Stimulated activated CD4-positive, alpha-beta T cell treated with anti-CD3 and anti-CD28 coated beads, Interleukin-1b, Interleukin-23, amount 100 ng/mL, for 1 hour (primary cell): ENCODE measurements around the gene RPL13.

Source experiments
- DNase-seq, 2 donors: peaks; one replicate each; pipeline ENCODE4 v3.0.0-alpha.2; 2020; ENCODE audit warnings: low read depth in 2 of 2

RPL13 gene

GRCh38 chr16:89599451-89599858 lies 39.0 kb downstream of the RPL13 start:
- DNase-seq: no peak

DNA sequence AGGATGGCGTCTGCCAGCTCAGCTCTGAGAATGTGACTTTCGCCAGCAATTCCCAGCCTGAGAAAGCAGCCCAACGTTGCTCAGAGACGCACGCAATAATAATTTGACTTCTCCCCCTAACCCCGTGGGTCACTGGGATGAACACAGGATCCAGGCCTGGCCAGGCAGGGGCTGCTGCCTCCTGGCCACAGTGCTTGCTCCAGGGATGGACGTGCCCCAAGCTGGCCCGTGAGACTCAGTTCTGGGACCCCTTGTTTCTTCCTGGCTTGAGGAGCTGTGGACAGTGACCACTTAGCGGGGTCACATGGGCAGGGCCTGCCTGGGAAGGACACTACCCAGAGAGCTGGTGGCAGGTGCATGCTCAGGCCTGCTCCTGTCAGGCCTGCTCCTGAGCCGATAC lies 39.4 kb downstream of the RPL13 start:
- DNase-seq: no peak

DNA sequence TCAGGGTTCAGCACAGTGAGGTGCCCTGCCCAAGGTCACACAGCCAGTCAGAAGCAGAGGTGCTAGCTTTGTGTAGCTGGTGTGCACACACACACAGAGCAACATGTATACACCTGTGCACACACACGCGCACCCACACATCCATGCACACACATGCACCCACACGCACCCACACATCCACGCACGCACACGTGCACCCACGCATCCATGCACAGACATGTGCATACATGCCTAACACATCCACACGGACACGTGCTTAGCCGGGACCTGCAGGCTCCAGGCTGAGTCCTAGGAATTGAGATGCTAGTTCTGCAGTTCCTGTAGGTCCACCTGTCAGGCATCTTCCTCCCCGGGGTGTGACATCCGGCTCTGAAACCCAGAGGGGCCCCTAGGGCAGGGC lies 39.9 kb downstream of the RPL13 start:
- no peak for DNase-seq

GRCh38 chr16:89600956-89601355 lies 40.5 kb downstream of the RPL13 start:
- DNase-seq: no peak

GRCh38 chr16:89601906-89602272 lies 41.4 kb downstream of the RPL13 start:
- DNase-seq: no peak

DNA sequence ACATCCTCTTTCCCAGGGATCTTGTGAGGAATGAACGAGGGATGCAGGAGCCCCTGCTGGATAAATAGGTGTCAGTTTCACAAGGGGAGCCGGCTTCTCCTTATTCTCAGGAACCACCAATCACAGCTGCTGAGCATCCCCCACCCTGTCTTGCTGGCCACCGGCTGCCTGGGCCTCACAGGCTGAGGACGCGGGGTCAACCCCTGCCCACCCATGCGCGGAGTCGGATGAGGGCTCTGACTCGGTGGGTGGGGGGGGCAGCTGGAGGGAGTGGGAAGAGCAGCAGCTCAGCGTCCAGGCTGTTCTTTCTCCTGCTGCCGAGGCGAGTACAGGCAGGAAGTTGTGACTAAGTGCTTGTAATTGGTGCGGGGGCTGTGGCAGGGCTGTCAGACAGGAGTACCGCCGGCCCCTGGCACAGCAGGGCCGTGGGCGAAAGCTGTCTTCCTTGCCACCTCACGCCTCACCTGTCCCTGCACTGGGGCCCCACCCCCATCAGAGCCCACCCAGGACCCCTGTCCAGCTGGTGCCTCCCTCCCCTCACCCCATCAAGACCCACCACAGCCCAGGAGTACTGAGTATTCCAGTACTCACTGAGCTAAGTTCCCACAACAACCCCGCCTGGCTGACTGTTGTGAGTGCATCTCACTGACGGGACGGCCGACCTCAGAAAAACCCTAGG lies 41.9 kb downstream of the RPL13 start:
- peak; percentile 11 to 37 for DNase-seq

GRCh38 chr16:89602952-89603590 lies 42.6 kb downstream of the RPL13 start:
- DNase-seq: no peak

DNA sequence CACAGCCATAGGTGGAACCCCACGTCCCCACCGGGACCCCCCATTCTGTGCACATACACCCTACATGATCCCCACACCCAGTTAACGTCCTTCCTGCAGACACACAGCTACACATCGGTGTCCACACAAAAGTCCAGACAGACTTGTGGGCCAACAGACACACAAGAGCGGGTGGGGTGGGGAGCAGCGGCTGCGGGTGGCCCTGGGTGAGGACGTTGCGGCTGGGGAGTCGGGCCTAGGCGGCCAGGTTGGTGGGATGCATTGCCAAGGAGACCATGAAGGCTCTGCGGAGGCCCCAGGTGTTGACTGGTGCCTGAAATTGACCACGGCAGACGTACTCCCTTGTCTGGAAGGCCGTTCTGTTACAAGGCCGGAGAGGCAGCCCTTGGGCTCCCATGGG lies 44.3 kb downstream of the RPL13 start:
- DNase-seq: no peak

- DNase-seq: no peak
These were observed 44.9 kb downstream of the RPL13 start for GRCh38 chr16:89605186-89605970.

- no peak for DNase-seq
These were observed 45.5 kb downstream of the RPL13 start for GRCh38 chr16:89606006-89606405.

- DNase-seq: no peak
These were observed 47.0 kb downstream of the RPL13 start for GRCh38 chr16:89607453-89607852.

DNA sequence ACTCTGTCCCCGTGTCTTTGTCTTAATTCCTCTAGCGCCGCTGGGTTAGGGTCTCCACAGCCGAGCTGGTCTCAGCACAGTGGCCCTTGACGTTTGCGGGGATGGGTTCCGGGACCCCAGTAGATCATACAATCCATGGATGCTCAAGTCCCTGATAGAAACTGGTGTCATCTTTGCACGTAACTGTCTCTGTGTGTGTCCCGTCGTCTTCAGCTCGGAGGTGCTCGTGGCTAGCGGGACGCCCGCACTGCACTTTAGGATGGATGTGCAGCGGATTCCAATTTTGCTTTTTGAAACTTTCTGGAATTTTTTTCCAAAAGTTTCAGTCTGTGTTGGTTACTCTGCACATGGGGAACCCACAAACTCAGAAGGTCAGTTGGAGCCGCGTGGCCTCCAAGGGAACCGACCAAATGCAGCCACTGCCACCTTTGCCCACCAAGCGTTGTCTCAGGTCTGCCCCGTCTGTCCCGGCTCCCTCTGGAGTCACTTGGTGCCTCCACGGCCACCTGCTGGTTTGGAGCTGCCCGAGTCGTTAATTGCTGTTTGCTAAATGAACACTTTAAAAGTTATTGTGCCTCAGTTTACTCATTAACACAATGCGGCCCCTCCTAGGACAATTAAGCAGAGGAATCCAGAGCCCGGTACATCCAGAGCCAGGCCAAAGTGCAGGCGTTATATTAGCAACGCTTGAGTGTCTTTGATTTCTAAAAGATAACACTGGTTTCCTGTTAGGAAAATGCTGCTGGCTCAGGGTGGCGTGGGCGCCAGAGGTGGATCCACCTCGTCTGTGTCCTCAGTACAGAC lies 47.7 kb downstream of the RPL13 start:
- DNase-seq: no peak

DNA sequence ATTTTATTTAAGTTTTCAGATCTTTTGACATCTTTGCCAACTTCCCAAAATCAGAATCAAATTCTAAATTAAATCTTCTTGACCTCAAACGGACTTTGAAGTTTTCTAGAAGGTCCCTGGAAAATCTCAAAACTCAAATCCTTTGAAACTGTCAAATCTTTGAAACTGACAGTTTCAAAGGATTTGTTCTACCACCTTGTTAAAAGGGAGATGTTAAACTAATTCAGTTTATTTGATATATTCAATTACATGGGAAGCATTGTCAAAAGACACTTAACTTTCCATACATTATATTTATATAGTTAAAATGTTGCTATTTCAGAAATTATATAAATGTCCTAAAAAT lies 49.6 kb downstream of the RPL13 start:
- no peak for DNase-seq

GRCh38 chr16:89612415-89613166 lies 52.1 kb downstream of the RPL13 start:
- DNase-seq: no peak

- no peak for DNase-seq
These were observed 52.9 kb downstream of the RPL13 start, which contains the start of gene DPEP1 for GRCh38 chr16:89613231-89613953. TSS of gene DPEP1 (plus strand) at chr16:89613642. CDS start at chr16:89630411, 16,769 bp downstream.

- no peak for DNase-seq
These were observed 53.5 kb downstream of the RPL13 start for GRCh38 chr16:89613954-89614459.
